HG03045 (cell line): ENCODE data around the gene FAM47E.

ENCODE experiments used
- ATAC-seq: cut with Tn5 transposase; IDR thresholded peaks from one replicate; pipeline ENCODE4 v1.9.1; 2021; ENCODE audit warnings: mild to moderate bottlenecking, moderate library complexity; ENCODE audit not compliant: unreplicated experiment

Gene FAM47E

DNA sequence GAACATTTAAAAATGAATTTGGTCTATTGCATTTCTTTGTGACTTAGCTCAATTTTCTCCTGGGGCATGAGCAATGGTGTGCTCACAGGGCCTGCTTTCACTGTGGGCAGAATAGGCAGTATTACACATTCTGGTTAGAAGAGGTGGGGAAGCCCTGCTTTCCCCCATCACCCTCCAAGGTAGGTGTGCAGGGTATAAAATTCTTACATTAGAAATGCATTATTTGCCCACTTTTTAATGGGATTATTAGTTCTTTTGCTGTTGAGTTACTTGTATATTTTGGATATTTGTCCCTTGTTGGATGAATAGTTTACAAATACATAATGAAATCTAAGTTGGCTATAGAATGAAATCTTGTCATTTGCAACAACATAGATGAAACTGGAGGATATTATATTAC lies 46.7 kb downstream of the FAM47E start:
- ATAC-seq = no peak

DNA sequence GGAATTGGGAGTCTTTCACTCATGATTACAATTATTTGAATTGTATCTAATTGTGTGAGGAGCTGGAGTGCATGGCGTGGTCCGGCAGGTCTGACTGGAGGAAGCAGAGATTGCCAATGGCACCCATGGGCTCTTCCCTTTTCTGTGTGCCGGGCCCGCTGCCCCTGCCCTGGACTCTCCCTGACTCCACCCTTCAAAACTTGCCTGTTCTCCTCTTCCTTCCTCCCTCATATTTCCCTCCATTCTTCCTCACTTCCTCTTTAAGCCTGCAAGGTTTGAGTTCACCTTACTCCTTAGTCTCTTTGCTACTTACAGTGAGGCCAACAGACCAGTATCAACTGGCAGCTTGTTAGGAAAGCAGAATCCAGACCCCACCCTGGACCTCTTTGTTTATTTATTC lies 48.5 kb downstream of the FAM47E start:
- no peak for ATAC-seq

DNA sequence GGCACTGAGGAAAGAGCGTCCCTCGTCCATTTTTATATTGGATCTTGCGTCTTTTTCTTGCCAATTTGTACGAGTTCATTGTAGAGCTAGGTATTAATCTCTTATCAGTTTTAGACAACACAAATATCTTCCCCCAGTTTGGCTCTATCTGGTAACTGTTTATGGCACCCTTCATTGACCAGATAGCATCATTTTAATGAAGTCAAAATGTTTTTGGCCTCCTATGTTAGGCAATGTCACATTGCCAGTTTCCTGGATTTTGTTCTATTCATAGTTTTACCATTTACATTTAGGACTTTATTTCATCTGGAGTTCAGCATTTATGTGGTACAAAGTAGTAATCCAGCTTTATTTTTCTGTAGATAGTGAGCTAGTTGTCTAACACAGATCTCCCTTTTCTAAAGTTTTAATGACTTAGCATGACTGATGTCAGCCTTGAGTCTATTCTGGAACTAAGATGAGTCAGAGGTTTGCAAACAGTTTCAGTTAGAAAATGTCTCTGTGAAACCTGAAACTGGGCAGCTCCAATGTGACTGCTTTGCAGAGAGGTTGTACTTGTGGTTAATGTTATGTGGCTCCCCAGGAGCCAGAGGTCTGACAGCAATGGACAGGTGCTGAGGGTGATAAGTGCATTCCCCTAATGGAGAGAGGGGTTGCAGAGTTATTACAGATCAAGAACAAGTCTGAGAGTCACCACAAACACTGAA lies 49.7 kb downstream of the FAM47E start:
- peak; percentile 98 for ATAC-seq

GRCh38 chr4:76301775-76302162 lies 50.2 kb downstream of the FAM47E start:
- ATAC-seq = no peak

DNA sequence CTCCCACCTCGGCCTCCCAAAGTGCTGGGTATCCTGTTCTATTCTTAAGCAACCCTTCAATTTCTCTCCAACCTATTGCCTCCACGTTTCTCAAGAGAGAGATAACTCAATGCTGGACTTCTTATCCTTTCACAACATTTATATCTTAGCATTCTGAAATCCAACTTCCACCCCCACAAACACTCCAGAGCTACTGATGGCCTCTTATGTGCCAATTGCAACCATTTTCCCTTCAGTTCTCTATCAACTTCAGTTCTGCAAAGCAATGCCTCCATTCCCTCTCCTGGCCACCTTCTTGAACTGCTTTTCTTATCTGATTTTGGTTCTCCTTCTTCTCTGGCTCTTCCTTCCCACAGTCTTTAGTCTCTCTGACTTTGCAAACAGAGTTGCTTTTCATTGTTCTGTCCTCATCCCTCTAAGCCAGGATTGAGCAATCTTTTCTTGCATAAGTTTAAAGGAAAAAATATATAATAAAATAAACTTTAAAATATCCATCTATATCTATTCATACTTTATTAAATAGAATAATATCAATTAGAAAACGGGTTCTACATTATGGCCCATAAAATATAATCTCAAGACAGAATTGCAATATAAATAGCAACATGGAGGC lies 51.4 kb downstream of the FAM47E start:
- ATAC-seq = no peak

- ATAC-seq = no peak
Measured at GRCh38 chr4:76305033-76305687, 53.6 kb downstream of the FAM47E start.

DNA sequence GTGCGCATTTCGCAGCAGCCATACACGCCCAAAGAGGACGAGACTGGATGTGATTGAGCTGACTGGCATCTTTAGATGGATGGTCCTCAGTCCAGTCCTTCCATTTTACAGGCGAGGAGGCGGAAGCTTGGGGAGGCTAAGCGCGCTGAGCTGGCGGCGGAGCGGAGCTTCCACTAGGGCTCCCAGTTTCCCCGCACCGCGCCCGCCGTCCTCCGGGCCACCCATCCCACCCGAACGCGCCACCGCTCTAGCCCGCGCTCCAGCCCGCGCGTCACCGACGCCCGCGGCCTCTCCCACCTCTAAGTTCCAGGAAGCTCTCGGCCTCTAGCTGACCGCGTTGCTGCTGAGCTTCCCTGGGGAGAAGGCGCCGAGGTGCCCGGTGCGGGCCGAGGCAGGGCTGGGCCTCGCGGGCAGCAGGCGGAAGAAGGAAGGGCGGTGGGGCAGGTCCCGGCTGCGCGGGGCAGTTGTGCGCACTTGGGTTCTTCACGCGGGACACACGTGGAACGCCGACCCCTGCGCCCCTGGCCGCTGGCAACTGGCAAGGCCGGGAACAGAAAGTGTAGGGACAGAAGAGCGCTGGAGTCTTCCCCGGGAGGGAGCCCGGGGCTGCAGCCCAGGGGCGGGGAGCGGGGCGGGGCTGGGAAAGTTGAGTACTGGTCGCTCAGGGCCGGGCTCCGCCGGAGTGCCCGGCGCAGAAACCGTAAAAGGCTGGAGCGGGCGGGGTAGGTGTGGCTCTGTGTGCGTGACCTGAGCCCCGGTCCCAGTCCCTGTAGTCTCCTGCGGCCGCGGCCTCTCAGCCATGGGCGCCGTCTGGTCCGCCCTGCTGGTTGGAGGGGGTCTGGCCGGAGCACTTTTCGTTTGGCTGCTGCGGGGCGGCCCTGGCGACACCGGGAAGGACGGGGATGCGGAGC lies 54.7 kb downstream of the FAM47E start, which contains the start of gene STBD1:
Gene STBD1 (plus strand): TSS at position 763 of the 911 bp plus-strand sequence. CDS start 37 bp downstream, at position 800.
- ATAC-seq = peak; percentile 36

GRCh38 chr4:76306882-76307659 lies 55.5 kb downstream of the FAM47E start:
- ATAC-seq = no peak

- no peak for ATAC-seq
Measured at GRCh38 chr4:76307660-76308014, 56.1 kb downstream of the FAM47E start.

DNA sequence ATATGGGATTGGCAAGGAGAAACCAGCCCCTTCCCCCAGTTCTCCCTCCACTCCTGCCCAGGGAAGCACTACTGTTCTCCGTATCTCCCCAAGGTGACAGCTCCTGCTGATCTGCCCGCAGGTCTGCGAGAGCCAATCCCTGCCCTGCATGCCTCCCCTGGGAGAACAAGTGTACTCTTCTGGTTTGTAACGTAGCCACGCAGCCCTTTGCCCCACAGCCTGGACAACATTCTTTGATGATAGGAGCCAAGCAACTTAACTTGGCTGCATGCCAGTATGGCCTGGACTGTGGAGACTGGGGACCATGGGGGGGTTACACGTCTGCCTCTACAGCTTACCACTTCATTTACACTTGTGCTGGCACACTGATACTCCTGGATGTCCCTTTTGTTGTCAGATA lies 57.0 kb downstream of the FAM47E start:
- ATAC-seq = no peak

DNA sequence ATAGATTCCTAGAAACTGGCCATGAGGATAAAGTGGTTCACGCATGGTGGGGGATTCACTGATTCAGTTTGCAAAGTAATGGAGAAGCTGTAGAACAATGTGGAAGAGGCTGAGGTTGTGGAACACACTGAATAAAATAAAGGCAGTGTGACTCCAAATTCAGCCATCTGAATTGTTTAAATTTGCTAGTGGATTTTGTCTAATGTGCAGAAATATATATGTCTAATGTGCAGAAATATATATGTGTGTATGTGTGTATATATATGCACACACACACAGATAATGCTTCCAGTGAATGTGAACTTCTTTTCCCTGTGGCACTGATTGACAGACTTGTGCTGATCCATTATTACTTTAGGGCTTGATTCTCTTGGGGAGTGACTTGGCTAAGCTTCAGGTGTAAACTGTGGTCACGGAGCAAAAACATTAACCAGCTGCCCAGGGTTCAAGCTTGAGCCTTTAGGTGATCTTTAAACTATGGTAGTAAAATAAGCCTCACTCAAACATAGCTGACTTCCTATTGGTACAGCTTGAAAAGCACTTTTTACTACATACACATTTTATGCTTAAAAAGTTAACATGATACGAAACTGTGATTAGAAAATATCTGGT lies 58.5 kb downstream of the FAM47E start:
- ATAC-seq = no peak

DNA sequence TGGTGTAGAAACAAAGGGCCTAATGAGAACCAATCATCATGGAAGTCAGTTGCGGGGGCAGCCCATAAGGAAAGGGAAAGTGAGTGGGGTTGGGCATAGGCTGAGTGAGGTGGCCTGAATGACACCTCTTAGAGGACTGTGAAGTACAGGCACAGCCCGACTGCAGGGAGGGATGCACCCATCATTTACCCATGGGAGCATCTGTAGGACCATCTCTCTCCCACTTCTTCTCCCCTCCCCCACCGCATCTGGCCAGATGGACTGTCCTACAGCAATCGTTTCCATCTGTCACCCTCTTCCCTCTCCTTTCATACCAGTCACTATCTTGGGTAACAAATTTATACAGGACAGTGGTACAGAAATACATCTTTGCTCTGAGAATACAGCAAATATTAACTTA lies 59.2 kb downstream of the FAM47E start:
- no peak for ATAC-seq

DNA sequence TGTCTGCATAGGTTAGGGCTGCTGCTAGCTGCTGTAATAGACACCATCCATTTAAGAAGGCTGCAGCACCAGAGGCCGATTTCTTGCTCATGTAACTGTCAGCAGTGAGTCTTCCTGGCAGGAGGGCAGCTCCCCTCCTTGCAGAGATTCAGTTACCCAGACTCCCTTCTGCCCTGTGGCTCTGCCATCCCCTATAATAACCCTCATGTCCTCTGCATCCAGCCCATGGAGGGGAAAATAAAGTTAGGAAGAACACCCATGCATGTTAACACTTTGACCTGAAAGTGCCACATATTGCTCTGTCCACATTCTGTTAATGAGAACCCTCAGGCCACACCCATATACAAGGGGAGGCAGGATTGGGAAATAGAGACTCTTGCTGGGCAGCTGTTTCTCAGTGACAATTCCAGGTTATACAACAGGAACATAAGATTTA lies 60.4 kb downstream of the FAM47E start:
- no peak for ATAC-seq

GRCh38 chr4:76312457-76312856 lies 60.9 kb downstream of the FAM47E start:
- ATAC-seq = no peak

DNA sequence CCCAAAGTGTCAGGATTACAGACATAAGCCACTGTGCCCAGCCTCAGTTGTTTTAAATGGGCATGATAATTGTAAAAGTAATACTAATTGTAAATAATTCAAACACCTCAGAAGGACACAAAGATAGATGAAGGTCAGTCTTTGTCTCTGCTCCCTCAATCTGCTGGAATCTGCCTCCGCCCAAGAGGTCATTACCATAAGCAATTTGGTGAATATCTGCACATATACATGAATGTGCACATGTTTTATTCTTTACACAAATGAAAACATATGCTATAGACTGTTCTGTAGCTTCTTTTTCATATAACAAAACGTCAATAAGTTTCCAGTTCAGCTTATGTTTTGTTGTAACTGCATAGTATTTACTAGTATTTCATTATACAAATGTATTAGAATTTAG lies 62.0 kb downstream of the FAM47E start:
- no peak for ATAC-seq

DNA sequence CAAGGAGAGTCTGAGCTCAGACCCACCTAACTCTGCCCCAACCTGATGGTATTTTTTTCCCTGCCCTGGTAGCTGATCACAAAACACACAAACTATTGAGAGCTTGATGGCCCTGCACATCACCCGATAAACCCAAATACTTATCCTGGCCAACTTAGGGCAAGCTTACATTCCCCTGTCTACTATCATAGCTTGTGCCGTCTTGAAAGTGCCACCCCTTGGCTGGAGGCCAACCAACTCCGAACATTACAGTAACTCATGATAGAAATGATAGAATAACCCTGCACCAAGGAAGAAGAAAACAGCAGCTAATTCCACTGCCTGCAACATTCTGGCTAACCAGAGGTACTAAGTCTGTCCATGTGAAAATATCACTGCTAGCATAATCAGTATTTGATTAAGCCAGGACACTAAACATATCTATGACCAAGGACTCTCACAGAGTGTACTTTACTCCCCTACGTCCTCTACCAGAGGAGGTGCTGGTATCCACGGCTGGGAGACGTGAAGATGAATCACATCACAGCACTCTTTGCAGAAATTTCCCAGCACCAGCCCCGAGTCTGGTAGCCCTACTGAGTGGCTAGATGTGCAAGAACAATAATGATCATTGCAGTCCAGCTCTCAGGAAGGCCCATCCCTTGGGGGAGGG lies 63.9 kb downstream of the FAM47E start:
- ATAC-seq = no peak

DNA sequence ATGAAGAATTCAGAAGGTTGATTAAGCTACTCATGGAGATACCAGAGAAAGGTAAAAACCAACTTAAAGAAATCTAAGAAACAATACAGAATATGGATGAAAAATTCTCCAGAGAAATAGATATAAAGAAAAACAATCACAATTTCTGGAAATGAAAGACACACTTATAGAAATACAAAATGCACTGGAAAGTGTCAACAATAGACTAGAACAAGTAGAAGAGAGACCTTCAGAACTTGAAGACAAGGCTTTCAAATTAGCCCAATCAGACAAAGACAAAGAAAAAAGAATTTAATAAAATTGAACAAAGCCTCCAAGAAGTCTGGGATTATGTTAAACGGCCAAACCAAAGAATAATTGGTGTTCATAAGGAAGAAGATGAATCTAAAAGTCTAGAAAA lies 64.6 kb downstream of the FAM47E start:
- ATAC-seq = no peak

DNA sequence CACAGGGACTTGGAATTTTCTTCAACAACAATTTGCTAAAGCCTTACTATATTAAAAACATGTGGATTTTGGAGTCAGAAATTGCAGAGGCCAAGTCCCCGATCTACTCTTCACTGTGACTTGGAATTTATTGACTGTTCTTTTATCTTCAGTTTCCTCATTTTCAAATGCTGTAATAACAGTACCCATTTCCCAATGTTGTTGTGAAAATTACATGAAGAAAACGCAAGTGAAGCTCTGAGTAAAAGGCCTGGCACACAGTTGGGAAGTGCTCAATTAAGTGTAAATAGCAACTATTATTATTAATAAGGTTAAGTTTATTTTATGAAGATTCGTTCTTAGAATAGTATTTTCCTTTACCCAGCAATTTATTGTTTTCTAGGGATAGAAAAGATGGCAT lies 70.7 kb downstream of the FAM47E start:
- no peak for ATAC-seq

DNA sequence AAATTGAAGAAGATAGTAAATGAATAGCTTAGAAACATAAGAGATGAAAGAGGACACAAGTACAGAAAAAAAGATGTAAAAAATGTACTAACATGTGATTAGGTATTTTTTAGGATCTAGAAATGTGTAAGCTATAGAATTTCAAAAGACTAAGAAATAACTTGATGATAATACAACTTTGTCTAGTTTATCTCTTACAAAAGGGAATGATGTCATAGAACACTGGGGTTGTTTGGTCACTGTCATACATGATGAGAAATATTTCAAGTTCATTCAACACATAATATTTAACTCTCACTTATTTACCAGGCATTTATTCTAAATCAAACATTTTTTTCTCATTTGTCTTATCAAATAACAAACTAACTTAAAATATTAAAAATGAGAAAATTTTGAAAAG lies 73.6 kb downstream of the FAM47E start:
- no peak for ATAC-seq

GRCh38 chr4:76326515-76326914 lies 75.0 kb downstream of the FAM47E start:
- no peak for ATAC-seq
